GM12874 (cell line): Measurements from ENCODE around the gene CKB.

ENCODE experiments used
- CTCF ChIP-seq: IDR thresholded peaks from 2 replicates; pipeline ENCODE4 v1.5.1; 2011; ENCODE audit warnings: low read depth, mild to moderate bottlenecking, control low read depth, low read length, moderate library complexity; ENCODE audit not compliant: insufficient read depth

The CKB gene

GRCh38 chr14:103561381-103562178, 39.0 kb upstream of the CKB start:
- no peak for TF ChIP-seq CTCF

GRCh38 chr14:103560691-103561090, 38.1 kb upstream of the CKB start:
- no peak for TF ChIP-seq CTCF

- TF ChIP-seq CTCF = no peak
These were observed 37.1 kb upstream of the CKB start for GRCh38 chr14:103559766-103560165.

- TF ChIP-seq CTCF = no peak
These were observed 35.6 kb upstream of the CKB start for GRCh38 chr14:103558071-103558882.

GRCh38 chr14:103556946-103557758, 34.5 kb upstream of the CKB start:
- no peak for TF ChIP-seq CTCF

- no peak for TF ChIP-seq CTCF
These were observed 33.1 kb upstream of the CKB start for GRCh38 chr14:103555559-103556337.

- no peak for TF ChIP-seq CTCF
These were observed 30.2 kb upstream of the CKB start for GRCh38 chr14:103552846-103553210.
